ENCODE measurements around the gene HNF1B. TPM values are rescaled to one million over a fixed set of nuclear protein-coding genes. Genes with fewer than 3 reads are reported as not detected.

HNF1B gene
- total and polyA plus RNA-seq, 12 donors, result 0.03 to 0.11 (median 0.08) TPM; not detected in 9

GRCh38 chr17:37673386-37673785, 71.5 kb downstream of the HNF1B start:
- H3K9me3 ChIP-seq (replicated peaks in 1 of 3), result no peaks in the 10 kb centered on the region
- no peaks in the 10 kb centered on the region for H3K4me1 ChIP-seq (replicated peaks in 1 of 2)
- WGBS, 4 donors, result 91 to 98% (median 95%) methylated on average over 2 of the region's 2 CpGs
- H3K27me3 ChIP-seq, result peaks cover 8% of the 10 kb centered on the region
- H3K4me3 ChIP-seq, result no peak overlapping the region
- no peaks in the 10 kb centered on the region for H3K36me3 ChIP-seq (replicated peaks in 1 of 2)
- TF ChIP-seq POLR2A (IDR thresholded peaks at IDR 0.05) (no peak), CTCF (IDR thresholded peaks at IDR 0.05) (no peak)
- no peak for DNase-seq
- intact Hi-C loops (cut with DNase I), result no loop called here
- no peak overlapping the region for H3K27ac ChIP-seq

- WGBS, 4 donors, result 76 to 94% (median 78%) methylated on average over 2 to 3 of the region's 3 CpGs
- Histone ChIP-seq H3K9me3 (replicated peaks in 1 of 3) (no peaks in the 10 kb centered on the region), H3K4me1 (replicated peaks in 1 of 2) (no peaks in the 10 kb centered on the region), H3K27ac (no peak overlapping the region), H3K27me3 (peaks cover 8% of the 10 kb centered on the region), H3K36me3 (replicated peaks in 1 of 2) (no peaks in the 10 kb centered on the region), H3K4me3 (no peak overlapping the region)
- intact Hi-C loops (cut with DNase I), result no loop called here
- no peak for TF ChIP-seq POLR2A (IDR thresholded peaks at IDR 0.05)
- TF ChIP-seq CTCF (IDR thresholded peaks at IDR 0.05), result no peak
- DNase-seq, result no peak
Measured at GRCh38 chr17:37672548-37673078, 72.2 kb downstream of the HNF1B start.

GRCh38 chr17:37671824-37672547, 72.9 kb downstream of the HNF1B start:
- intact Hi-C loops (cut with DNase I), result no loop called here
- no peaks in the 10 kb centered on the region for H3K4me1 ChIP-seq (replicated peaks in 1 of 2)
- H3K36me3 ChIP-seq (replicated peaks in 1 of 2), result no peaks in the 10 kb centered on the region
- WGBS, 4 donors, result 85 to 88% (median 86%) methylated on average over 2 of the region's 2 CpGs
- no peak overlapping the region for H3K27ac ChIP-seq
- no peaks in the 10 kb centered on the region for H3K9me3 ChIP-seq (replicated peaks in 1 of 3)
- no peak for TF ChIP-seq CTCF (IDR thresholded peaks at IDR 0.05)
- no peak for TF ChIP-seq POLR2A (IDR thresholded peaks at IDR 0.05)
- DNase-seq, result no peak
- no peak overlapping the region for H3K4me3 ChIP-seq
- H3K27me3 ChIP-seq, result peaks cover 8% of the 10 kb centered on the region

GRCh38 chr17:37671028-37671823, 73.6 kb downstream of the HNF1B start:
- Histone ChIP-seq H3K27me3 (peaks cover 8% of the 10 kb centered on the region), H3K27ac (no peak overlapping the region), H3K4me1 (replicated peaks in 1 of 2) (no peaks in the 10 kb centered on the region), H3K36me3 (replicated peaks in 1 of 2) (no peaks in the 10 kb centered on the region), H3K9me3 (replicated peaks in 1 of 3) (no peaks in the 10 kb centered on the region), H3K4me3 (no peak overlapping the region)
- intact Hi-C loops (cut with DNase I), result no loop called here
- 86 to 95% (median 89%) methylated on average over 8 to 9 of the region's 9 CpGs for WGBS, 4 donors
- TF ChIP-seq POLR2A (IDR thresholded peaks at IDR 0.05), result no peak
- TF ChIP-seq CTCF (IDR thresholded peaks at IDR 0.05), result no peak
- no peak for DNase-seq
